ENCODE measurements around the gene SPATA9.
"Not testable (repeated sequence)": the region's sequence is repeated elsewhere in the genome, so short reads cannot be mapped to it uniquely, and the experiment has no call there.

SPATA9 gene

GRCh38 chr5:95641741-95642220 is 41.0 kb downstream of the SPATA9 start:
- DNase-seq, result no peak

DNA sequence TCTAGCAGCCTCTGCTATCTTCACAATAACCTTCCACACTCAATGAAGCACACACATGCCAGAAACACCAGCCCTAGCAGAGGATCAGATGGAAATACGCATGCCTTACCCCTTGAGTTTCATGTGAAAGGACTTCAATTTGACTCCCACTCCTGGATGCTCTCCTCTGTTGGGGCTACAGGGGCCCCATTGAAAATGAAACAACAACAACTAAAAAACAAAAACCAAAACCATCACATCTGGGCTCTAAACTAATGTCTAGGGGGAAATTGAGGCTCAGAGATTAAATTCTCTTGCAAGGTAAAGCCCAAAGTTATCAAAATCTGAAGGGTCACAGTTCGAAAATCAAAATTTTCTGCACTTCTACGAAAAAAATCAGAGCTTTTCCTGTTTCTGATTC is 44.2 kb downstream of the SPATA9 start:
- no peak for DNase-seq

- no peak for DNase-seq
Measured at GRCh38 chr5:95634081-95634480, 48.7 kb downstream of the SPATA9 start.

DNA sequence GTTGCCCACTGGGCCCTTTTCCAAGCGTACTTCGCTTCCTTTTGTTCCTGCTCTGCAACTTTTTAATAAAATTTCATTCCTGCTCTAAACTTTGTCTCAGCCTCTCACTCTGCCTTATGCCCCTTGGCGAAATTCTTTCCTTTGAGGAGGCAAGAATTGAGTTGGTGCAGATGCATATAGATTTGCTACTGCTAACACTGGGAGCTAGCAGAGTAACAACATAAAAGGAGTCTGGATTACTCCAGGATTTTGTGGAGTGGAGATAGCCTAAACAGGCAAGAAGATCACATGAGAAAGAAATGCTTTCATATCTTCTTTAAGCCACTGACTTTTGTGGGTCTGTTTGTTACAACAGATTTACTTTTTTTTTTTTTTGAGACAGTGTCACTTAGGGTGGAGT is 49.1 kb downstream of the SPATA9 start:
- no peak for DNase-seq

DNA sequence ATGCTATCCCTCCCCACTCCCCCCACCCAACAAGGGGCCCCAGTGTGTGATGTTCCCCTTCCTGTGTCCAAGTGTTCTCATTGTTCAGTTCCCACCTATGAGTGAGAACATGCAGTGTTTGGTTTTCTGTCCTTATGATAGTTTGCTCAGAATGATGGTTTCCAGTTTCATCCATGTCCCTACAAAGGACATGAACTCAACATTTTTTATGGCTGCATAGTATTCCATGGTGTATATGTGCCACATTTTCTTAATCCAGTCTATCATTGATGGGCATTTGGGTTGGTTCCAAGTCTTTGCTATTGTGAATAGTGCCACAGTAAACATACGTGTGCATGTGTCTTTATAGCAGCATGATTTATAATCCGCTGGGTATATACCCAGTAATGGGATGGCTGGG is 49.8 kb downstream of the SPATA9 start:
- not testable (repeated sequence) for DNase-seq

GRCh38 chr5:95631991-95632675 is 50.7 kb downstream of the SPATA9 start:
- DNase-seq, result no peak

DNA sequence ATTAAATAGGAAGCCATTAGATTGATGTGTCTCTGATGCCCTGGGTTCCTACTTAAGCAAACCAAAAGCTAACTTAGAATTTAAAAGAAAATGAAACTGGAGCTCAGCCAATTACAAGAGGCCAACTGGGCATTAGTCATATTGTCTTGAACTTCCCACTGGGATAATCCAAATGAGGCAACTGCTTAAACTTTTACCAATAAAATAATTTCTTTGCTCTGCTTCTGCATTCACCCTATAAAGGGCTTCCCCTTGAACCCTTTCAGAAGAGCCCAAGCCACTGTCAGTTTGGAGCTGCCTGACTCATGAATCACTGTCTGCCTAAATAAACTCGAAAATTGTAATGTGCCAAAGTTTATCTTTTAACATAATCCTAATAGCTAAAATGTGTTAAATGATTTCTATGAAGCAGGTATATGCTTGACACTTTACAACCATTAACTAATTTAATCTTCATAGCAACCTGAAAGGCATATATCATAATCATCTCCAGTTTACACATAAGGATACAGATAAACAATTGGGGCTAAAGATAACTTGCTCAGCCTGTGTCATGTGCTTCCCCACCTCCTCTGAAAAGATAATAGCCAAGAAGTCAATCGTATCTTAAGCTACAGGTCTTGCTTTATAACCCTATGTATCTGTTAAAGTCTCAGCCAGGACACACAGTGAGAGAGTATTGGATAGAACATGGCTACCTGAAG is 51.4 kb downstream of the SPATA9 start:
- no peak for DNase-seq

DNA sequence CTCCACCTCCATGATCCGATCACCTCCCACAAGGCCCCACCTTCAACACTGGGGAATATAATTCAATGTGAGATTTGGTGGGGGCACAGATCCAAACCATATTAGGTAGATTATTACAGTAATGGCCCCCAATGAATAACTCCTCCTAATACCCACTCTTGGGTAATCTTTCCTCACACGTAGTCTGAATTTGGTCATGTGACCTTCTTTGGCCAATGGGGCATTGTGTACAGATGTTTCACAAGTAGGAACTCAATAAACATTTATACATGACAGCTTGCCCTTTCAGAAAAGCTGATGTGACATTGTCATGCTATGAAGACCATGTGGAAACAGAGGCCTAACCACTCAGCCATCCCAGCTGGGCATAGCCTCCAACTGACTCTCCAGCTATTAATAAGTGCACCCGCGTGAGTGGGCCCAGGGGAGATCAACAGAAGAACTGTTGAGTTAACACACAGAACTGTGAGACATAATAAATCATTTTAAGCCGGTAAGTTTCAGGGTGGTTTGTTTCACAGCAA is 52.3 kb downstream of the SPATA9 start:
- DNase-seq, result no peak

DNA sequence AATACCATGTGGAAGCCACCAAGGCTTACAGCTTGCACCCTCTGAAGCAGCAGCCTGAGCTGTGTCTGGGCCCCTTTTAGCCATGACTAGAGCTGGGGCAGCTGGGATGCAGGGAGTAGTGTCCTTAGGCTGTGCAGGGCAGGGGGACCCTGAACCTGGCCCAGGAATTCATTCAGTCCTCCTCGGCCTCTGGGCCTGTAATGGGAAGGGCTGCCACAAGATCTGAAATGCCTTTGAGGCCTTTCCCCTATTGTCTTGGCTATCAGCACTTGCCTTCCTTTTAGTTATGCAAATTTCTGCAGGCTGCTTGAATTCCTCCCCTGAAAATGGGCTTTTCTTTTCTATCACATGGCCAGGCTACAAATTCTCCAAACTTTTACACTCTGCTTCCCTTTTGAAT is 53.9 kb downstream of the SPATA9 start:
- no peak for DNase-seq

- no peak for DNase-seq
Measured at GRCh38 chr5:95627971-95628810, 54.6 kb downstream of the SPATA9 start.

- DNase-seq, result no peak
Measured at GRCh38 chr5:95626701-95627100, 56.1 kb downstream of the SPATA9 start.

- no peak for DNase-seq
Measured at GRCh38 chr5:95624368-95624767, 58.4 kb downstream of the SPATA9 start.

- no peak for DNase-seq
Measured at GRCh38 chr5:95623706-95624105, 59.1 kb downstream of the SPATA9 start.

DNA sequence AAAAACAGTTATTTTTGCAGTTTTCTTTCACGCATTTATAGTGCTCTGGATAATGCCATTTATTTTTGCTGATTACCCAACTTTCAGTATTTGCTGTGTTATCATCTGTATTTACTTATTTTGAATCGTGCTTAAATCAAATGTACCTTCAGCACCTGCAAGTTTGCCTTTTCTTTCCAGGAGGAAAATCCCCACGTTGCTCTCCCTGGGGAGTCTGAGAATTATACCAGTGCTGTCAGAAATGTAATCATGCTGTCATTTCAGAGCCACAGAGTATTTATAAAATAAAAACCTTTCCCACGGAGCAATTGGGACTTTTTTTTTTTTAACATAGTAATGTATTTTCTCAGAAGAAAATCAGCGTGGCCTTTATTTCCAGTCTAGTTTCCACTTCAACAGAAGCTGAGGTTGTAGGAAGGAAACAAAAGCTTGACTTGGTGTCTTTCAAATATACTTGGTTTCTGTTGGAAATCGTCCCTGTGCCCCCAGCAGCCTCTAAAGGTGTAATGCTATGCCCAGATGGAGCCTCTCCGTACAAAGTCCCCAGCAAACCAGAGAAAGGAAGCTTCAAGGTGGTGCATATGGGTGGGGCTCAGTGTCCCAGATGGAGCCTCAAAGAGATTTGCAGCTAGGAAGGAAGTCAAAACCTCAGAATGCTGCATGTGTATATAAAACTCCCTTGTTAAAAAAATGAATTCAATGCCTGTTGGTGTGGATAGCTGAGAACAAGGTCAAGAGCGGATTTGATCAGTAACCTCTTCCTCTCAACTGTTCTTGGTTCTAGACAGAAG is 60.8 kb downstream of the SPATA9 start:
- DNase-seq, result no peak

DNA sequence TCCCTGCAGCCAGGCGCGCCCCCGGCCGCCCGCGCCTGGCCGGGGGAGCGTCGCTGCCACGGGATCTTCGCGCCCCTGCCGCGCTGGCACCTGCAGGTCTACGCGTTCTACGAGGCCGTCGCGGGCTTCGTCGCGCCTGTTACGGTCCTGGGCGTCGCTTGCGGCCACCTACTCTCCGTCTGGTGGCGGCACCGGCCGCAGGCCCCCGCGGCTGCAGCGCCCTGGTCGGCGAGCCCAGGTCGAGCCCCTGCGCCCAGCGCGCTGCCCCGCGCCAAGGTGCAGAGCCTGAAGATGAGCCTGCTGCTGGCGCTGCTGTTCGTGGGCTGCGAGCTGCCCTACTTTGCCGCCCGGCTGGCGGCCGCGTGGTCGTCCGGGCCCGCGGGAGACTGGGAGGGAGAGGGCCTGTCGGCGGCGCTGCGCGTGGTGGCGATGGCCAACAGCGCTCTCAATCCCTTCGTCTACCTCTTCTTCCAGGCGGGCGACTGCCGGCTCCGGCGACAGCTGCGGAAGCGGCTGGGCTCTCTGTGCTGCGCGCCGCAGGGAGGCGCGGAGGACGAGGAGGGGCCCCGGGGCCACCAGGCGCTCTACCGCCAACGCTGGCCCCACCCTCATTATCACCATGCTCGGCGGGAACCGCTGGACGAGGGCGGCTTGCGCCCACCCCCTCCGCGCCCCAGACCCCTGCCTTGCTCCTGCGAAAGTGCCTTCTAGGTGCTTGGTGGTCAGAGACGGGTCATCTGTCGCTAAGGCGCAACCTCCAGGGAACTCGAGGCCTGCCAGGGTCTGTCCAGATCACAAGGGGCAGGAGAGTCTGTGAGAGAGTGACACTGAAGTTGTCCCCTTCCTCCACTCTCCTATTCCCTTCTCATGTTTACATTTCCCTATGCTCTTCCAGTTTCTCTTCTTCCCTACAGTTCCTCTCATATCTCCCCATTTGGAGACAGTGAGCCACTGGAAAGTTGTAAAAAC is 61.6 kb downstream of the SPATA9 start:
- DNase-seq, result no peak

DNA sequence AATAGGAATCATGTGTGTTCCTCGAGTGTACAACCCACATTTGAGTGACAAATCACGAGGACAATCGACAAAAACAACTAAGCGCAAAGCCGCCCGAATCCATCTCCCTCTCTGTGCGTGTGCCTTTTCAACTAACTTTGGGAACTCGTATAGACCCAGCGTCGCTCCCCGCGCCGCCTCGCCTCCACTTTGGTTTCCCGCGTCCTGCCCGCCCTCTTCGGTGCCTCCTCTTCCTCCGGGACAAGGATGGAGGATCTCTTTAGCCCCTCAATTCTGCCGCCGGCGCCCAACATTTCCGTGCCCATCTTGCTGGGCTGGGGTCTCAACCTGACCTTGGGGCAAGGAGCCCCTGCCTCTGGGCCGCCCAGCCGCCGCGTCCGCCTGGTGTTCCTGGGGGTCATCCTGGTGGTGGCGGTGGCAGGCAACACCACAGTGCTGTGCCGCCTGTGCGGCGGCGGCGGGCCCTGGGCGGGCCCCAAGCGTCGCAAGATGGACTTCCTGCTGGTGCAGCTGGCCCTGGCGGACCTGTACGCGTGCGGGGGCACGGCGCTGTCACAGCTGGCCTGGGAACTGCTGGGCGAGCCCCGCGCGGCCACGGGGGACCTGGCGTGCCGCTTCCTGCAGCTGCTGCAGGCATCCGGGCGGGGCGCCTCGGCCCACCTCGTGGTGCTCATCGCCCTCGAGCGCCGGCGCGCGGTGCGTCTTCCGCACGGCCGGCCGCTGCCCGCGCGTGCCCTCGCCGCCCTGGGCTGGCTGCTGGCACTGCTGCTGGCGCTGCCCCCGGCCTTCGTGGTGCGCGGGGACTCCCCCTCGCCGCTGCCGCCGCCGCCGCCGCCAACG is 62.5 kb downstream of the SPATA9 start, which contains the start of gene GPR150:
GPR150 (plus strand) TSS at position 58 of the 840 bp plus-strand sequence; CDS start at position 247, 189 bp downstream.
- peak; percentile 8 for DNase-seq

- no peak for DNase-seq
Measured at GRCh38 chr5:95619514-95620029, 63.2 kb downstream of the SPATA9 start.

DNA sequence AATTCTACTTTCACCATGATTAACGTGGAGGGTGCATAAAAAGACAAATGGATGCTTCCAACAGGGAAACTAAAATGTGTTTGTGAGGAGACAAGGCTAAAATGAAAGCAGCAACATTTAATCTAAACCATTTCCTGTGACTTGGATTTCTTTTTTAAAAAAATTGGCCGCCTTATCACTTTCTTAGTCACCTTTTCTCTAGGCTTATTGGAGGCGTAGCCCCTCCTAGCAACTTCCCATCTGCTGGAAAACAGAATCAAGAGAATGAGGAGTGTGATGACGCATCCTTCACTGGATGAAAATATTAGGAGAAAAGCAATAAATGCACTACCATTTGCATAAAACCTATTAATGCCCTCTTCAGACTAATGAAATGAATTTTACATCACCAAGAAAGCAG is 63.7 kb downstream of the SPATA9 start:
- DNase-seq, result no peak

GRCh38 chr5:95617057-95617456 is 65.7 kb downstream of the SPATA9 start:
- DNase-seq, result no peak

- no peak for DNase-seq
Measured at GRCh38 chr5:95615164-95615467, 67.7 kb downstream of the SPATA9 start.
